GM18870 (cell line): Measurements from ENCODE around the gene COL21A1.

Experiments used
- ATAC-seq: cut with Tn5 transposase; IDR thresholded peaks from one replicate; pipeline ENCODE4 v1.9.1; 2021; ENCODE audit warnings: moderate library complexity; ENCODE audit not compliant: unreplicated experiment

The COL21A1 gene

GRCh38 chr6:56140090-56140489 lies 107.3 kb downstream of the COL21A1 start:
- ATAC-seq, result no peak

GRCh38 chr6:56115715-56116114 lies 131.7 kb downstream of the COL21A1 start:
- ATAC-seq, result no peak

- ATAC-seq, result no peak
These were observed 138.2 kb downstream of the COL21A1 start for GRCh38 chr6:56109149-56109548.

- no peak for ATAC-seq
These were observed 141.1 kb downstream of the COL21A1 start for GRCh38 chr6:56106231-56106630.

GRCh38 chr6:56104591-56104990 lies 142.8 kb downstream of the COL21A1 start:
- no peak for ATAC-seq

- no peak for ATAC-seq
These were observed 145.2 kb downstream of the COL21A1 start for GRCh38 chr6:56102216-56102615.

GRCh38 chr6:56101141-56101553 lies 146.2 kb downstream of the COL21A1 start:
- no peak for ATAC-seq

GRCh38 chr6:56096946-56097621 lies 150.3 kb downstream of the COL21A1 start:
- no peak for ATAC-seq

- ATAC-seq, result no peak
These were observed 150.8 kb downstream of the COL21A1 start for GRCh38 chr6:56096541-56096940.

GRCh38 chr6:56093776-56094175 lies 153.6 kb downstream of the COL21A1 start:
- no peak for ATAC-seq

- ATAC-seq, result no peak
These were observed 156.1 kb downstream of the COL21A1 start for GRCh38 chr6:56091159-56091869.

GRCh38 chr6:56088641-56089040 lies 158.7 kb downstream of the COL21A1 start:
- no peak for ATAC-seq

- ATAC-seq, result no peak
These were observed 160.0 kb downstream of the COL21A1 start for GRCh38 chr6:56087421-56087820.

GRCh38 chr6:56079751-56080540 lies 167.4 kb downstream of the COL21A1 start:
- no peak for ATAC-seq

- no peak for ATAC-seq
These were observed 171.3 kb downstream of the COL21A1 start for GRCh38 chr6:56076033-56076432.

GRCh38 chr6:56073761-56074160 lies 173.6 kb downstream of the COL21A1 start:
- no peak for ATAC-seq

GRCh38 chr6:56073315-56073714 lies 174.1 kb downstream of the COL21A1 start:
- no peak for ATAC-seq

- ATAC-seq, result no peak
These were observed 174.5 kb downstream of the COL21A1 start for GRCh38 chr6:56072856-56073255.

GRCh38 chr6:56065408-56065807 lies 182.0 kb downstream of the COL21A1 start:
- ATAC-seq, result no peak

- no peak for ATAC-seq
These were observed 184.5 kb downstream of the COL21A1 start for GRCh38 chr6:56062836-56063235.

GRCh38 chr6:56058636-56059035 lies 188.7 kb downstream of the COL21A1 start:
- no peak for ATAC-seq
